HUDEP-2 (cell line): ENCODE results near the gene PTPRM.

ENCODE experiments used
- DNase-seq, 76 experiments: peaks; one replicate each; lab custom pipeline; 2025; ENCODE audit not compliant: unreplicated experiment in 76 of 76; lab: John Stamatoyannopoulos, UW

The PTPRM gene

DNA sequence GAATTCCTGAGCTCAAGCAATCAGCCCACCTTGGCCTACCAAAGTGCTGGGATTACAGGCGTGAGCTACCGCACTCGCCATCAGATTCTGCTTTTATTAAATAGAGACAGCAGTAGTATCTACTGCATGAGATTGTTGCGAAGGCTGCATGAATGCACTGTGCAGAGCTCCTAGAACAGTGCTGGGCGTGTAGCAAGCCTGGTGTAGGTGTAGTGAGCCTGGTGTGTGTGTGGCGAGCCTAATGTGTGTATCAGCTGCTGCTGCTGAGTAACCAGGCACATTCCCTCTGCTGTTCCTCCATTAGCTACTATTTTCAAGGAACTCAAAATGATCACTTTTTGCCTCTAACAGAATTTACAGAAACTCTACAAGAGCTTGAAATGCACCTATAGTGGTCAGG is 57.6 kb downstream of the PTPRM start:
- no peak for DNase-seq

DNA sequence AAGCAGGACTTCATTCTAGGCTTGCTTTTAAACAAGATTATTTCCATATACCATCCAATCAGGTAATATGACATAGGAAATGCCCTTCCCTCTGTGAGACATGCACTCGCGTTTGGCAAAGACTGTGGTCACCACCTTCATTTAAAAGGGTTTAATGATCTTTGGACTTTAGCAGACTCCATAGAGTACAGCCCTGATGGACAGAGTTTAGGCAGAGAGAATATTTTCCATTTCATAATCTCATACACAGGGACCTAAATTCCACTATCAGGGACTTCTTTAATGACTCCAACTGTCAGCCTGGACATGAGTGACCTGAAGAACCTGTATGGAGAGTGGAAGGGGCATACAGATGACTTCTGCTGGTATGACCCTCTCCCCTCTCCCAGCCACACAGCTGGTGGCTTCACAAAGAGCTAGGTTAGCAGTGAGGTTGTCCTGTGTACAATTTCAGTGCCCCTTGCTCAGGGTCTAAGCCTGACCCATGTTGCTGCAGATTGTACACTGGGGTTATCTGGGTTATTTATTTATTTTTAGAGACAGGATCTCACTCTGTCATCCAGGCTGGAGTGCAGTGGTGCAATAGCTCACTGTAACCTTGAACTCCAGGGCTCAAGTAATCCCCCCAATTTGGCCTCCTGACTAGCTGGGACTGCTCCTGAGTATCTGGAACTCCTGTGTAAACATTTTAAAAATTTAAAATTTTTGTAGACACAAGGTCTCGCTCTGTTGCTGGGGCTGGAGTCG is 59.2 kb downstream of the PTPRM start:
- no peak for DNase-seq

DNA sequence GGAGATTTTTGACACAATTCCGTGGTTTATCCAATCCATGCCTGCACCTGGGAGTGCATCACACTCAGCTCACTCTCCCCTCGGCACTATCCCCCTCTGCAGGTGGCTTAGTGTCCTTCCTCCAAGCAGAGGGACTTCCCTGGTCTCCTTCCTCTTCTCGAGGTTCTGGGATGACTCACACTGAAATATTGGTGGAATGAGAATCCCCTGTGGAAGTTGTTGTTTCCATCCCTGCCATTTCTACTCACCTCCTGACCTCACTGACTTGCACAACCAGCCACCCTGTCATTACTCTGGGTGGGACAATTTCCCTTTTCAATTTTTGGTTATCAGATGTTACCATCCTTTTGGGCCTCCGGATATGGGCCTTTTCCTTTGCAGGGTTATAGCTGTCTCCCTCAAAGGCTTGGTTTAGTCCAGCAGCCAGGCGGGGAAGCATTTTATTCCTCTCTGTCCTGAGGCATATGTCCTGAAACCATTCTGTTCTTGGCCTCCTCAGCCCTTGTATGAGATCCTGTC is 59.9 kb downstream of the PTPRM start:
- DNase-seq = no peak

DNA sequence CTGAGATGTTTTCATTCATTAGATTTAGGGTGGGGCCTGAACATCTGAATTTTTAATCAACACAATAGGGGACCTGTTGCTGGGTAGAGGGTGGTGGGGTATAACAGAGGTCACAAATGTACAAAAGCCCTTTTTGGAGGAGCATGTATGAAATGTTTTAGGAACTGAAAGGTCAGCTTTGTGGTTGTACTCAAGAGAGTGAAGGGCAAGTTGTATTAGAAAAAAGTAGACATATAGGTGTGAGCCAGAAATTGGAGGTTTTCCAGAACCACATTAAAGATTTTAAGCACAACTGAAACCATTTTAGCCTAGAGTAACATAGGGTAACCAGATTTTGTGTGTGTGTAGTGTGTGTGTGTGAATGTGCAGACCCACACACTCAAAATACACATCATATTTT is 62.3 kb downstream of the PTPRM start:
- no peak for DNase-seq

DNA sequence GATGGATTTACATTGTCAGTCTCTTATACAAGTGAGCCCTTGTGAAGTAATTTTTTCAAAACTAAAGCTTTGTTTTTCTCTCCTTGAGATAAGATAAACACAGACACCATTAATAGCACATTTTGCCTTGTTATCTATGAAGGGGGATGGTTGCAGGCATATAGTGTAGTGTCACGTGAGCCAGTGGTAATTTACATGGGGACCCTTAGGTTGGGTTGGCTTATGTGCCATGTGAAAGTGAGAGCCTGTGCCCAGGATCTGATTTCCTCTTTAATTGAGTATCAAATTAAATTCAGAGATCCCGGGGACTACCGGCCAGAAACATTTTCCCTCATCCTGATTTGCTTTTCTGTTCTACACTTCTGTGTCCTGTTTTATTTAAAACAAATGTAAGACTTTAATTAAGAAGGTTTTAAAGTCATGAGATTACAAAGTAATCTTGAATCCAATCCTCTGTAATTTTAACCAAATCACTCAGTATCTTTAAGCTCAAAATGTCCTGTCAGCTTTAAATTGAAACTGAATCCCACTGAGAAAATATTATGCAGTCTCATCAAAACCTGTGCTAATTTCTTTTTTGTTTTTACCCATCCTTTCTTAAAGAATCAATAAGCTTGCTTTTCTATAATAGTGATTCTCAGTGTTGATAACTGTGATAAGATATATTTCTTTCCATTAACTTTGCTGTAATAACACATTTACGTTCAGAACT is 63.8 kb downstream of the PTPRM start:
- DNase-seq = no peak

DNA sequence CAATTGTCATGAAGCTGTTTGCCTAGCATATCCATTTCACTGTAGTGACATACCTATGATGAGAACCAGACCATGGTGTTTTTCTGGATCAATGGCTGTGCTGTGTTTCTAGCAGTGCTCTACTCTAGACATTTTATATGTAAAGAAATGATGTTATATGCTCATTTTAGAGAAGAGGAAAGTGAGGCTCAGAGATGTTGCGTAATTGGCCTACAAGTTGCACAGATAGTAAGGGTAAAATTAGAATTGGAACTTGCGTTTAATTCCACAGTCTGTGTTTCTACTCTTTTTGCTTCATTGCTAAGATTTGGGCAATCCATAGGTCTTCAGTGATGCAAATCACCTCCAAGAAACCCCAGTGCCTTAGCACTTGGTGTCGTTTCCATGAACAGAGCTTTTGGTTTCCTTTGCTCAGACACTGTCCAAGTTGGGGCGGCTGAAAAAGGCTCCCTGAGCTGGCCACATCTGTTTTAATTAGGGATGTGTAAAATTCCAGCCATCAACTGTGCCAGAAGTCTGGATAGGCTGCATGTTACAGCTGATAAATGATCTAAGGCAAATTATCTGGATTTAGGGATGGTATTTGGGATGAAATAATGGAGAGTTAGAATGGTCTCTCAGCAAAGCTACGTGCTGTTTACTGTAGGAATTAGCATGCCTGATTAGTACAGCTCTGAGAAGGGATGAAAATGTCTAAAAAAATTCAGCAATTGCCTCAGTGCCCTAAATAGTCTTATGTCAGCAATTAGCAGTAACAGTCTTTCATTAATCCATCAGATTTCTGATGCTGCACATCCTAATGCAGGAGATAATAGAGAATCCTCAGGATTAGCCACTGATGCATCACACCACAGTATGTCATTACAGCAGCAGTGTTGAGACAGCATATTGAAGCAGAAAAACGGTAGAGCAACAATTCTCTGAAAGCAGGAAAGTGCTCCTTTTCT is 65.3 kb downstream of the PTPRM start:
- no peak for DNase-seq

DNA sequence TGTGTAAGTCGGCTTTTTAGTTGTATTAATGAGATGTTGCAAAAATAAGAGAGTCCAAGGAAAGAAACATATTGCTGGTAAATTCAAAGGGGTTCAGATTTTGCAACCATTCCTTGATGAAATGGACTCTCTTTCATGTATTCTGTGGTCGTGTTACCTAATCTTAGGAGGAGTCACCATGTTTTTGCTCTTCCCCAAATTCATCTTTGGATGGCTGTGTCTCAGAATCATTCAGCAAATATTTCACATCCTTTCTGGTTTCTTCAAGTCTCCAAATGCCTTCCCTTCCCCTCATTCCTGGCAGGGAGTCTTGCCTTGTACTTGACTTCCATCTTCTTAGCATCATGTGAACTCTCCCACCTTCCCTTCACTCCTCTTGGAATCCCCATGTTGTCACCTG is 66.1 kb downstream of the PTPRM start:
- DNase-seq = no peak

DNA sequence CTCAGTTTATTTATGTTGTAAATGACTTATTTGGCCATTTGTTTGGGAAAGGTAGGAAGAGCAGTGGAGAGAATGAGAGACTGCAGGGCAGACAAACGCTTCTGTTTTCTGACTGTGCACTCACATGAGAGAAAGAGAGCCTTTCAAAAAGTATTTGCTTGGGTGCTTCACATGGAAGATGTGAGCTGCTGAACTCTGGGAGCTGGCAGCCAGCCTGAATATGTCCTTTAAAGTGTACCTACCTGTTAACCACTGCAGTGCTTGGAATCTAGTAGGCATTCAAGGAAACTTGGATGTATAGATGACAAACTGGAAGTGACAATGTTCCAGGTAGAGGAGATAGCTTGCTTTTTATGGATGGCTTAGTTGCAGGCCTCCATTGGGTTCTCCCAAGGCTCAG is 68.8 kb downstream of the PTPRM start:
- no peak for DNase-seq

DNA sequence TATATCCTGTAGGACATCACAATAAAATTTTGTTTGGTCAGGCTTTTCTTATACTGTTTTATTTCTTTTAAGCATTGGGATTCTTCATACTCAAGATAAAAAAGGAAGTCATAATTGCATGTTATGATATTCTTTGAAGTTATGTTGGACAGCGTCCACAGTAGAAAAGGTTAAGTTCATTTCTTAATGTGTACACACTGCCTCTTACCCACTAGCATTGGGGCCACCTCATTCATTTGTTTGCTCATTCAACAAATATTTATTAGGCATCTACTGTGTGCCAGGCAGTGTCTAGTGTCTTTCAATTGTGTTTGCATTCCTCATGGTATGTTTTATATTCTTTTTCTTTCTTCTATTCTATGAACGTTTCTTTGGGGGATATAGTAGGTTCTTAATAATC is 70.2 kb downstream of the PTPRM start:
- no peak for DNase-seq

DNA sequence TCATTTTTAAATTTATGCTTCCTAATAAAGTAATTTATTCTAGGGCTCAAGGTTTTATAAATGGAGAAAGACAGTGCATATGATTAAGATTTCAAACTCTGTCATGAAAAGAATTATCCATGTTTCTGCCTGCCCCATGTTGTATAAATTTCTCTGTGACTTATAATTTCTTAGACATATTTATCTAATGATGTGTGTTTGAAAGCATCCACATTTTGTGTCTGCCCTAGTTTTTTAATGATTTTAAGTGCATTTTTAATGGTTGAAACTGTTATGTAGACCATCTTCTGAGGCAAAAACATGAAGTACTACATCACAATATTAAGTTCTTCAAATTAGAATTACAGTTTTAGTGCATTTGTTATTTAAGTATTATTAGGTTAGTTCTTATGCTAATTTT is 71.2 kb downstream of the PTPRM start:
- no peak for DNase-seq

DNA sequence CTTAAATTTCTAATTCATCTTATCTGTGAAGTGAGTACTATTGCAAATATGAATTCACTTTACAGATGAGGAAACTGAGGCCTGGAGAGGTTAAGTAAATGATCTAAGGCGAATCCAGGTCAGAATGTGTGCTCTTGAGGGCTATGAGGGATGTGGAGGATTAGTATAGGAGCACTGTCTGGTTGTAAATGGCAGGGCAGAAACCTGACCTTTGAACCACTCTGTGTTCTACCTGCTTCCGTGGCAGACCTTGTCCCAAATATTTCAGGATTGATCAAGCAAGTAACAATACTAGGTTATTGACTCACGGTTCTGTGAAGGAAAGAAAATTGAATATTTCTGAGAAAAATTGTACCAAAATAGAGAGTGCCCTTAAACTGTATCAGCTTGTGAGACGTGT is 74.7 kb downstream of the PTPRM start:
- DNase-seq = no peak

DNA sequence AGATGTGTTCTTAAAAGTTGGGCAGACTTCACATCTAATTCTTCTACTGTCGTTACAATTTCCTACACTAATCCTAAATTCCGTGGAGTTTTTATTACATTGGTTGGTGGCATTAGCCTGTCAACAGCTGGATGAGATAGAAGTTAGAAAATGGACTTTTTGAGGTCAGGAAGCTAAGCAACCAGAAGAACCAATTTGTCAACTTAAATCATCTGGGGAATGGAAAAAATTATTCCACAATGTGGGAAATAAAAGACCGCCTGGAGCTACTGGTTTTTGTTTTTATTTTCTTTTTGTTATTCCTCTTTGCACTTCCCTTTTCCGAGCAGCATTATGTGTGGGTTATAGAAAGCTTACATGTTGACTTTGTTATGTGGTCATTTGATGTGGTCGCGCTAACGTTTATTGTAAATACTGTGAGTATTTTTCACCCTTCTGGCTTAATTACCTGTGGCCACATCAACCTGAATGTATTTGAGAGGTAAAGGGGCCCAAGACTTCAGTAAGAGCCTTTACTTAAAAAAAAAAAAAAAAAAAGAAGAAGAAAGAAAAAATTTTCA is 75.3 kb downstream of the PTPRM start:
- DNase-seq = no peak

DNA sequence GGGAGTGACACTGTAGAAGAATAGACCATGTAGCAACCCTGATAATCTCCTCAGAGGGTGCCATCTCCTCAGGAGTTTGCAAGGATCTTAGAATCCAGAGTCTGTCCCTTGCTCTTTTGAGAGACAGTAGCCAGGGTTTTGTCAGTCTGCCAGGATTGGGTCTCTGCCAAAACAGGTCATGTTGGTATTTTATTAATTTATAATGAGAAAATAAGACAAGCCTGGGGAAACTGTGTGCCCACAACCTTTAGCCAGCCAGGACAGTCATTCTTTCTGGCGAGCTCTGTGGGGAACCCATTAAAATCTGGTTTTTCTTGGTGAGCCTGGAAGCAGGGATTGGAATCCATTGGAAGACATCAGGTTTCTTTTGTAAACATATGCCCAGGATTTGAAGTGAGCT is 78.6 kb downstream of the PTPRM start:
- no peak for DNase-seq

DNA sequence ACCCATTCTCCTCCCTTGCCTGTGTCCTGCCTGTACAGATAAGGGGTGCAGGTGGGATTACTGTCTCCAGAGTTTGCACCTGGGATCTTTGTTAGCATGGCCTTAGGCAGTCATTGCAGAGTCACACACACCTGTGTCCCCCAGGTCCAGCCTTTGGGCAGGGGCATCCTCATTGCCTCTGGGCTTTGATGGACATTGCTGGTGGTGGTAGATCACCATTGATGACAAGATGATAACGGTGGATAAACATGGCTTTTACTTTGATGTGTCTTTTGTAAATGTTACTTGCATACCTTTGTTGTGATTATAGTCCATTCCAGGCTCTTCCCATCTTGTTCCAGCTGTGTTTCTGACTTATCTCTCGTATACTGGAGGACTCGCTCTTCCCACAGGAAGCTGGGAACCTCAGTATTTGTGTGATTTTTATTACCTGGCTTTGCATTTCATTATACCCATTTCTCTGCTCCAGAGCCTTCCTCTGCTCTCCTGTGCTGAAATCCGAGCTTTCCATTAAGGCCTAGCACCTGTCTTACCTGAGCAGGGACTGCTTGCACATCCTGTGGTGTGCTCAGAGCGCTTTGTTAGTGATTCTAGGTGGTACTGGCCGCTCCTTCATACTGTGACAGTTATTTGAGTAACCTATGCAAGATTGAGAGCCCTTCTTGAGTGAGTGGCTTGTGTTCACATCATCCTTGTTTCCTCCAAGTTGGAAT is 79.2 kb downstream of the PTPRM start:
- no peak for DNase-seq

DNA sequence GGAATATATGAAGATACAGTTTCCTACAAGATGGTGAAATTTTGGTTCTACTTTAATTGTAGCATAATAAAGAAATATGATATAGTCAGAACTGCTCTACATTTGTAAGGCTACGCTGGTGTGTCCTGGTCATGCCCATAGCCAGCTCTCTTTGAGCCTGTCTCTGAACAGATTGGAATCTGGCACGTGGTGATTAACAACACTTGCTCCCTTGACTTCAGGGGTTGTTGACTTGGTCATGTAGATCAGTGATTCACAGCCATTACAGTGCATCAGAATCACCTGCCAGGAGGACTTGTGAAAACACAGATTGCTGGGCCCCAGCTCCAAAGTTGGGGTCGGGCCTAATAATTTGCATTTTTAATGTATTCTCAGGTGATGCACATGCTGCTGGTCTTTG is 80.4 kb downstream of the PTPRM start:
- DNase-seq = no peak

DNA sequence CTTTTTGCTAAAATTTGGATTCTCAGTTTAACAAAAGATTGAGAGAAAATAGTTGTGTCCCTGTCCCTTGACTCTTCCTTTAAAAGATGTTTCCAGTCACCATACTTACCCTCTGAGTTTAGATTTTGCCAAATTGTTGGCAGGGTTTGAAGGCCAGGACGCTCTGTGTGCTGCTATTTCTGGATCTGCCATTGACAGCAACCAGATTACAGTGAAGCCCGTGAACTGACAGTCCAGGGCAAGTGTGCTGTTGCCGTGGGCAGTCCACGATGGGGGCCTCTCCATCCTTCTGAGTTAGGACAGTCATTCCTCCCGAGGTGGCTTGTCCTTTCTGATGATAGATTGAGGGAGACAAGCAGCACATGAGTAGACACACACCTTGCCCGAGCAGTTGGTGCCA is 89.9 kb downstream of the PTPRM start:
- no peak for DNase-seq

DNA sequence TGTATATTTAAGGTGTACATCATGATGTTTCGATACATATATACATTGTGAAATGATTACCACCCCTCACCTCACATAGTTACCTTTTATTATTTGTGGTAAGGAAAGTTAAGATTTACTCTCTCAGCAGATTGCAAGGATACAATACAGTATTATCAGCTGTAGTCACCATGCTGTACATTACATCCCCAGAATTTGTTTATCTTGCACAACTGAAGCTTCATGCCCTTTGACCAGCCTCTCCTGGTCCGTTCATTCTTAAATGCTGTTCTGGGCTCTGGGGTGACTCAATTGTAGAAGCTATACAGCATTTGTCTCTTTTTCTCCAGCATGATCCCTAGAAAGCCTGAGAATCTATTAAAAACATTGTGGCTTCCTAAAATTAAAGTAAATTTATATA is 90.8 kb downstream of the PTPRM start:
- no peak for DNase-seq

DNA sequence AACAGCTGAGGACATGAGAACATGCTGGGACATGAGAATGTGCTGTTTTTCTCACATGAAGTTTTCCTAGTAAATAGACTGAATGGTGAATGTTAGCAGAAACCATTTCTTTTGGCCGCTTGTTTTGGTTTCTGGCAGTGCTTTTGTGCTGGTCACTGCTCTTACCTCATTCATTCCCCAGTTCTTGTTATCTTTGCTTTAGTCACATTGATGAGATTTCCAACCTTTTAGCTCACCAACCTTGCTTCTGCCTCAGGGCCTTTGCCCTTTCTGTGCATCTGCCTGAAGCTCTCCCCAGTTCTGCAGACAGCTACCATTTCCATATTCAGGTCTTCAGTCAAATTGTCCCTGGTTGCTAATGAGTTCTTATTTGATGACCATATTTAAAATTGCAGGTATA is 91.6 kb downstream of the PTPRM start:
- DNase-seq = no peak

DNA sequence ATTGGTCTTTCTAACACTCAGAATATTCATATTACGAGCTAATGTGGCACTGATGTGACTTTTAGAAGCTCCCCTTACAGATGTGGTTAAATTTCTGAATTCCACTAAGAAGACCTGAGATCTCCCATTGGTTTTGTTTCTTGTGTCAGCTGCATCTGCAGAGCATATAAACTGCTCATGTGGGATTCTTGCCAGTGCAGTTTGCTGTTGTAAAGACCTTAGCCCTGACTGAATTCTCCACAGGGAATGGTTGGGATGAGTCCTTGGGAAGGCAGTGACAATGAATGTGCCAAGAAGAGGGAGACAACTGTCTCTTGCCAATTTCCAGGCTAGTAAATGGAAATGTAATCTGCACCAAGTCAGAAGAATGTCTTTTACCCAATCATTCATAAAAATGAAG is 94.1 kb downstream of the PTPRM start:
- DNase-seq = no peak

DNA sequence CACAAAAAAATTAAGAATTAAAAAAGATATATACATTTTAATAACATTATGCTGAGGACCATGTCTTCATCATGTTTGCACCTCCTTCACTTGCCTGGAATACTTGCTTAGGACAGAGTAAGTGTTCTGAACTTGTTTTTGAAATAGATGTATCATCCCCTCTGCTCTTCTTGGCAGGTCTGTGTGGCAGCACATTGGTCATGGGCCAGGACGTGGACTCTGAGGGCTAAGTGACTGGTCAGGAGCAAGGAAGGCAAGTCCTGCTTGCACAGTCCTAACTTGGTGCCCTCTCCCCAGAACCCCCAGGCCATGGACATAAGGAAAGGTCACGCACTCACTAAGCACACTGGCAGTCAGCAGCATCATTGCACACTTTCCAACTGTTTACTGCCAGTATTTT is 95.8 kb downstream of the PTPRM start:
- no peak for DNase-seq
